ENCODE data around the gene NTF4.
"Not testable (repeated sequence)": the region's sequence is repeated elsewhere in the genome, so short reads cannot be mapped to it uniquely, and the experiment has no call there.

NTF4 gene

DNA sequence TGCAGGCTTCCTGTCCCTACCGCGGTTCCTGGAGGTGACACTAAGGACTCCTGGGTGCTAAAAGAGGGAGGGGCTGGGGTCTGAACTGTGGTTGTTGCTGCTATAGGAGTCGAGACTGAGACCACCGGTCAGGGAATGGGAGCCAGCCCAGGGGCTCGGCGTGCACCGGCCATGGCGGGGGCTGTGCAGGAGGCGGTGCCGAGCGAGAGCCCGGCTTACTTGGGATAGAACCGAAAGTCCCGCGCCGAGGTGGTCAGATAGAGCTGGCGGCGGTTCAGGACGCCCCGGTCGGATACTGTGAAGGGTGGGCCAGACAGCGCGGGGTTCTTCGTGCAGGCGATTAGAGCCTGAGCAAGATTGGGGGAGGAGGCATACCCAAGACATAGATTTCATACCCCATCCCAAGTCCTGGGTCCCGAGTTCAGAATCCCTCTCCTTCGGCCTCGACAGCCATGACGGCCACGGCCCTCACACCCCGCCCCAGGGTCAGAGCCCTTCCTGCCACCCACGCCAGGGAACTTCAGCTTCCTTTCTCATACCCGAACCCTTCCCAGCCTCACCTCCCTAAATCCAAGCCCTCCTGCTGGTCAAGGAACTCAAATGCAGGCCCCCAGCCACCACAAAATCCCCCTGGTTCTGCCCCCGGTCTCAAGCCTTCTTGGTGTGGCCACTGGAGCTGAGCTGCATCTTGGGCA lies 7.6 kb downstream of the NTF4 start:
- not testable (repeated sequence) for DNase-seq (ENCODE audit: low read depth, low spot score)

DNA sequence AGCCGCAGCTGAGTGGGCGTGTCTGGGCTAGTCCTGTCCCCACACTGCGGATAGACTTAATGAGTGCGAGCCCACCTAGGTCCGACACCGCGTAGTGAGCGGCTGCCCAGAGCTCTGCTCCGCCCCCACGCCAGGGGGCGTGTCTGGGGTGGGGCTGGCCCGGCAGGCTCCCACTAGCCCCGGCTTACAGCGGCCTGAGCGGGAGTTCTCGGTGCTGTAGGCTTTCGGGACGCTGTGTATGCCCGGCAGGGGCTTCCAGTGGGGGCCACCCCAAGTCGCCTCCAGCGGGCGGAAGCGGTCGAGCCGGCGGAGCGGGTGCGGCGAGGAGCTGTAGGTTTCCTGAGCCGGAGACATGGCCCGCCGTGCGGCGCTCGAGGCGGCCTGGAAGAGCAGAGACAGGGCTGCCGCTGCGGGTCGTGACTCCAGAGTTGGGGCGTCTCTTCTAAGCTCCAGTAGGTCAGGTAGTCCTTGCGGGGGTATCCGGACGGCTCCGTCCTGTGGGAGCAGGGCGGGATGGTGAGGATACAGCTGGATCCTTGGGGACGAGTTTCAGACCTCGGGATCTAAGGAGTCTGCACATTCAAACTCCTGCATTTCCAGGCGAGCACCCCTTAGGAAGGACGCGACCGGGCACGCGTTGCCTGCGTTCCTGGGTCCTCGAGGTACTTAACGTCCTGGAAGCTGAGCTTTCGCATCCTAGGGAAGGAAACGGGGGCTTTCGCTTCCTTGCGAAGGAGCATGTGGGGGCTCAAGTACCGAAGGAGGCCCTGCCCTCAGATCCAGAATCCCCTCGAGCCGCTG lies 8.3 kb downstream of the NTF4 start:
- no peak for DNase-seq (ENCODE audit: low read depth, low spot score)

DNA sequence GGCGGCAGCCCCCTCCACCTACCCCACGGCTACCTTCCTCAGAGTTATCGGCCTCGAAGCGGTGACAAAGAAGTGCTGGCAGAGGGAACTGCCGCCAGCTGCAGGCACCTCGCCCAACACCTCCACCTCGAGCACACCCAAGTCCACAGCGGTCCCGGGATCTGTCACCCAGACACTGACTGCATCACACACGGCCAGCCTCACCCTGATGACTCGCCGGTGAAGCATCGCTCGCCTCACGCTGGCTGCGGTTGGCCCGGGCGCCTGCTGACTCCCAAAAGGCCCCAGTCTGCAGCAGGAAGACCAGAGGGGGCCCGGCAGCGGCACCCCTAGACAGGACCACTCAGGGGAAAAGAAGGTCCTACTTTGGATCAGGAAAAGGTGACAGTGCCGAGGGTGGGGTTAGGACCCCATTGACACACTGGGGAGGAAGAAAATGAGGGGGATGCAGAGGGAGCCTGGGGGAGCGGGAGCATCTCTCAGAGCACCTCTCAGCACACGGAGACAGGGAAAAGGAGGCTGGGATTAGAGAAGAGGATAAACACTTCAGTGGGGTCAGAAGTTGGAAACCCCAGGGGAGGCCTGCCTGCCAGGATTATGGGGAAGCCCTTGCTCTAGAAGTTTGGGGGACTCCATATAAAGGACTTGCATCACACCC lies 14.1 kb downstream of the NTF4 start:
- not testable (repeated sequence) for DNase-seq (ENCODE audit: low read depth, low spot score)

- DNase-seq (ENCODE audit: low read depth, low spot score) = not testable (repeated sequence)
Measured at GRCh38 chr19:49049834-49050233, 14.8 kb downstream of the NTF4 start.

- not testable (repeated sequence) for DNase-seq (ENCODE audit: low read depth, low spot score)
Measured at GRCh38 chr19:49049011-49049410, 15.6 kb downstream of the NTF4 start, which contains the start of gene CGB8. Gene CGB8 (minus strand): TSS chr19:49049111. CDS start chr19:49048739, 372 bp downstream.

- not testable (repeated sequence) for DNase-seq (ENCODE audit: low read depth, low spot score)
Measured at GRCh38 chr19:49043548-49043947, 21.1 kb downstream of the NTF4 start, which contains the start of gene CGB5. Gene CGB5 (plus strand): TSS chr19:49043848. CDS start chr19:49044210, 362 bp downstream.

DNA sequence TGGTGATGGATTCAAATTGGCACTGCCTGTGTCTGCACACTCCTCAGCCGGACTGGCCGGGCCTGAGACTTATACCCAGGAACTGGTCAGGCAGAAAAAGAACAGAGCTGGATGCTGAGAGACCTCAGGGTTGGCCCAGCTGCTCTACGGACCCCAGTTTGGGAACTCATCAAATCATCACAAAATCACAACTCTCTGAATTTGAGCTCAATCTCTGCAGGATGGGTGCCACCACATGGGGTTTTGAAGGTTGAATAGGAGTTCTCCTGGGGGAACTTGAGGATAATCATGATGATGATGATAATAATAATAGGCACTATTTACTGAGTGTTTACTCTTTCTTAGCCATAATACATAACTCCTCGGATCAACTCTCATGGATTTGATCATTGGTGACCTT lies 22.0 kb downstream of the NTF4 start:
- DNase-seq (ENCODE audit: low read depth, low spot score) = not testable (repeated sequence)

DNA sequence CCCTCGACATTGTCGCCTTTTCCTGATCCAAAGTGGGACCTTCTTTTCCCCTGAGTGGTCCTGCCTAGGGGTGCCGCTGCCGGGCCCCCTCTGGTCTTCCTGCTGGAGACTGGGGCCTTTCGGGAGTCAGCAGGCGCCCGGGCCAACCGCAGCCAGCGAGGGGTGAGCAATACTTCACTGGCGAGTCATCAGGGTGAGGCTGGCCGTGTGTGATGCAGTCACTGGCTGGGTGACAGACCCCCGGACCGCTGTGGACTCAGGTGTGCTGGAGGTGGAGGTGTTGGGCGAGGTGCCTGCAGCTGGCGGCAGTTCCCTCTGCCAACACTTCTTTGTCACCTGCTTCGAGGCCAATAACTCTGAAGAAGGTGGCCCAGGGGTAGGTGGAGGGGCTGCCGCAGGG lies 22.4 kb downstream of the NTF4 start:
- DNase-seq (ENCODE audit: low read depth, low spot score) = no peak

DNA sequence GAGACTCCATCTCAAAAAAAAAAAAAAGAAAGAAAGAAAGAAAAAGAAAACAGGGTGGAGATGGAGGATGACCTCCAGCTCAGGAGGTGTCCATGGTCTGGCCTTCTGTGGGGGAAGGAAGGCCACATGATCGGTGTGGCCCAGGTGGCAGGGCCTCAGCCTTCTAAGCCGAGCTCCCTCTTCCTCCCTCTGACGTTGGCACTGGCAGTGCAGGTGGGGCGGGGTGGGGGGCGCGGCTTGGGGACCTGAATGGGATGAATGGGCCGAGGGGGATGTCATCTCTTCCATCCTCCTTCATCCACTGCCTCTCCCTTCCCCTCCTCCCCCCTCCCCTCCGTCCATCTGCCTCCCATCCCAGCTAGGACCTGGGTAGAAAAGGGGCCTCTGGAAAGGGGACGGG lies 24.9 kb downstream of the NTF4 start:
- DNase-seq (ENCODE audit: low read depth, low spot score) = not testable (repeated sequence)

- not testable (repeated sequence) for DNase-seq (ENCODE audit: low read depth, low spot score)
Measured at GRCh38 chr19:49038557-49039276, 25.9 kb downstream of the NTF4 start.

- DNase-seq (ENCODE audit: low read depth, low spot score) = not testable (repeated sequence)
Measured at GRCh38 chr19:49038111-49038510, 26.5 kb downstream of the NTF4 start.

DNA sequence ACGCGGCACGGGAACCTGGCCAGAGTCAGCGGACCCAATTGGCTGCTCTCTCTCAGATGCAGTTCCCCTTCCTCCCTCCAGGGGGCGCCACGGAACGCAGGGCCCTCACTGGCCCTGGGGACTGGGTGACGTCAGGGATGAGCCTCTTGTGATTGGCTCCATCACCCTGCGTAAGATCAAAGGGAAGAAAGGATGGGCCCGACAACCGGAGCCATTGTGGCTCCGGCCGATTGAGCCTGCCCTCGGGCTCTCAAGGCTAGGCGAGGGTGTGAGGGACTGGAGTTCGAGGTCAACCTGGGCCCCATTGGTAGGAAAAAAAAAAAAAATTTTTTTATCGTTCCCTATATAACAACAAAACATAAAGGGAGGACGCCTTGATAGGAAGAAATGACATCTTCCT lies 27.8 kb downstream of the NTF4 start, which contains the start of gene CGB1:
Gene CGB1, minus strand, starts transcription at position 81 of the 400 bp plus-strand sequence. CDS start 184 bp downstream, outside the sequence.
- DNase-seq (ENCODE audit: low read depth, low spot score) = not testable (repeated sequence)

- not testable (repeated sequence) for DNase-seq (ENCODE audit: low read depth, low spot score)
Measured at GRCh38 chr19:49031642-49032301, 32.8 kb downstream of the NTF4 start, which contains the start of gene CGB2. Gene CGB2 (plus strand): TSS chr19:49031890. CDS start chr19:49032096, 206 bp downstream.

DNA sequence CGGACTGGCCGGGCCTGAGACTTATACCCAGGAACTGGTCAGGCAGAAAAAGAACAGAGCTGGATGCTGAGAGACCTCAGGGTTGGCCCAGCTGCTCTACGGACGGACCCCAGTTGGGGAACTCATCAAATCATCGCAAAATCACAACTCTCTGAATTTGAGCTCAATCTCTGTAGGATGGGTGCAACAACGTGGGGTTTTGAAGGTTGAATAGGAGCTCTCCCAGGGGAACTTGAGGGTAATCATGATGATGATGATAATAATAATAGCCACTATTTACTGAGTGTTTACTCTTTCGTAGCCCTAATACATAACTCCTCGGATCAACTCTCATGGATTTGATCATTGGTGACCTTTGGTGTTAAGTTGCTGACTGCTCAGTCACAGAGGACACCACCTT lies 34.3 kb downstream of the NTF4 start:
- not testable (repeated sequence) for DNase-seq (ENCODE audit: low read depth, low spot score)

GRCh38 chr19:49029749-49030148 lies 34.9 kb downstream of the NTF4 start:
- not testable (repeated sequence) for DNase-seq (ENCODE audit: low read depth, low spot score)

- not testable (repeated sequence) for DNase-seq (ENCODE audit: low read depth, low spot score)
Measured at GRCh38 chr19:49028686-49029085, 35.9 kb downstream of the NTF4 start.

- DNase-seq (ENCODE audit: low read depth, low spot score) = not testable (repeated sequence)
Measured at GRCh38 chr19:49025599-49025998, 39.0 kb downstream of the NTF4 start.

GRCh38 chr19:49025088-49025487 lies 39.5 kb downstream of the NTF4 start:
- not testable (repeated sequence) for DNase-seq (ENCODE audit: low read depth, low spot score)

GRCh38 chr19:49024233-49024632 lies 40.4 kb downstream of the NTF4 start, which contains the start of gene CGB3:
Gene CGB3 (minus strand): TSS chr19:49024333. CDS start chr19:49023971, 362 bp downstream.
- not testable (repeated sequence) for DNase-seq (ENCODE audit: low read depth, low spot score)

GRCh38 chr19:49022116-49022515 lies 42.5 kb downstream of the NTF4 start:
- DNase-seq (ENCODE audit: low read depth, low spot score) = no peak
